Measurements from ENCODE around the gene FAM83D.

Gene FAM83D

GRCh38 chr20:38926142-38926933, at the start of gene FAM83D:
FAM83D (plus strand) TSS chr20:38926417; CDS start chr20:38926443, 26 bp downstream.
- H3K9me3 ChIP-seq (ENCODE audit: control insufficient read depth, insufficient read depth, low read length): no peaks in the 10 kb centered on the region
- H3K9ac ChIP-seq (ENCODE audit: low read depth, low read length): peak within 1 kb of the TSS; percentile 90
- peaks cover 11% of the 10 kb centered on the region for H3K4me1 ChIP-seq (ENCODE audit: insufficient read depth, low read length)
- no peaks in the 10 kb centered on the region; the same call in 1 of the 2 replicates for H3K36me3 ChIP-seq (ENCODE audit: insufficient read depth, low read length)

GRCh38 chr20:38877483-38877882, 48.7 kb upstream of the FAM83D start:
- Histone ChIP-seq H3K4me1 (ENCODE audit: insufficient read depth, low read length) (peaks cover 11% of the 10 kb centered on the region), H3K36me3 (ENCODE audit: insufficient read depth, low read length) (no peaks in the 10 kb centered on the region), H3K9ac (ENCODE audit: low read depth, low read length) (no peak overlapping the region), H3K9me3 (ENCODE audit: control insufficient read depth, insufficient read depth, low read length) (no peaks in the 10 kb centered on the region)

GRCh38 chr20:38878866-38879265, 47.4 kb upstream of the FAM83D start:
- Histone ChIP-seq H3K9me3 (ENCODE audit: control insufficient read depth, insufficient read depth, low read length) (no peaks in the 10 kb centered on the region), H3K9ac (ENCODE audit: low read depth, low read length) (no peak overlapping the region), H3K4me1 (ENCODE audit: insufficient read depth, low read length) (peaks cover 20% of the 10 kb centered on the region), H3K36me3 (ENCODE audit: insufficient read depth, low read length) (no peaks in the 10 kb centered on the region)

GRCh38 chr20:38880952-38881735, 45.1 kb upstream of the FAM83D start:
- H3K9ac ChIP-seq (ENCODE audit: low read depth, low read length): no peak overlapping the region
- H3K36me3 ChIP-seq (ENCODE audit: insufficient read depth, low read length): no peaks in the 10 kb centered on the region
- H3K4me1 ChIP-seq (ENCODE audit: insufficient read depth, low read length): peaks cover 20% of the 10 kb centered on the region
- no peaks in the 10 kb centered on the region for H3K9me3 ChIP-seq (ENCODE audit: control insufficient read depth, insufficient read depth, low read length)

- H3K9me3 ChIP-seq (ENCODE audit: control insufficient read depth, insufficient read depth, low read length): no peaks in the 10 kb centered on the region
- H3K4me1 ChIP-seq (ENCODE audit: insufficient read depth, low read length): peaks cover 20% of the 10 kb centered on the region
- no peaks in the 10 kb centered on the region for H3K36me3 ChIP-seq (ENCODE audit: insufficient read depth, low read length)
- H3K9ac ChIP-seq (ENCODE audit: low read depth, low read length): no peak overlapping the region
Observed at GRCh38 chr20:38881806-38882440, 44.3 kb upstream of the FAM83D start.

GRCh38 chr20:38882600-38882999, 43.6 kb upstream of the FAM83D start:
- H3K36me3 ChIP-seq (ENCODE audit: insufficient read depth, low read length): no peaks in the 10 kb centered on the region
- peaks cover 20% of the 10 kb centered on the region for H3K4me1 ChIP-seq (ENCODE audit: insufficient read depth, low read length)
- H3K9ac ChIP-seq (ENCODE audit: low read depth, low read length): no peak overlapping the region
- no peaks in the 10 kb centered on the region for H3K9me3 ChIP-seq (ENCODE audit: control insufficient read depth, insufficient read depth, low read length)

- no peaks in the 10 kb centered on the region for H3K9me3 ChIP-seq (ENCODE audit: control insufficient read depth, insufficient read depth, low read length)
- H3K36me3 ChIP-seq (ENCODE audit: insufficient read depth, low read length): no peaks in the 10 kb centered on the region
- H3K4me1 ChIP-seq (ENCODE audit: insufficient read depth, low read length): peaks cover 20% of the 10 kb centered on the region
- H3K9ac ChIP-seq (ENCODE audit: low read depth, low read length): no peak overlapping the region
Observed at GRCh38 chr20:38883081-38883980, 42.9 kb upstream of the FAM83D start.

GRCh38 chr20:38883981-38884733, 42.1 kb upstream of the FAM83D start:
- Histone ChIP-seq H3K4me1 (ENCODE audit: insufficient read depth, low read length) (peaks cover 20% of the 10 kb centered on the region), H3K9ac (ENCODE audit: low read depth, low read length) (no peak overlapping the region), H3K9me3 (ENCODE audit: control insufficient read depth, insufficient read depth, low read length) (no peaks in the 10 kb centered on the region), H3K36me3 (ENCODE audit: insufficient read depth, low read length) (no peaks in the 10 kb centered on the region)

- Histone ChIP-seq H3K9ac (ENCODE audit: low read depth, low read length) (no peak overlapping the region), H3K9me3 (ENCODE audit: control insufficient read depth, insufficient read depth, low read length) (no peaks in the 10 kb centered on the region), H3K4me1 (ENCODE audit: insufficient read depth, low read length) (peaks cover 20% of the 10 kb centered on the region), H3K36me3 (ENCODE audit: insufficient read depth, low read length) (no peaks in the 10 kb centered on the region)
Observed at GRCh38 chr20:38885357-38885756, 40.9 kb upstream of the FAM83D start.

GRCh38 chr20:38888059-38888831, 38.0 kb upstream of the FAM83D start:
- Histone ChIP-seq H3K36me3 (ENCODE audit: insufficient read depth, low read length) (no peaks in the 10 kb centered on the region), H3K4me1 (ENCODE audit: insufficient read depth, low read length) (peaks cover 2% of the 10 kb centered on the region), H3K9me3 (ENCODE audit: control insufficient read depth, insufficient read depth, low read length) (no peaks in the 10 kb centered on the region), H3K9ac (ENCODE audit: low read depth, low read length) (no peak overlapping the region)

- Histone ChIP-seq H3K36me3 (ENCODE audit: insufficient read depth, low read length) (no peaks in the 10 kb centered on the region), H3K9ac (ENCODE audit: low read depth, low read length) (no peak overlapping the region), H3K4me1 (ENCODE audit: insufficient read depth, low read length) (no peaks in the 10 kb centered on the region; the same call in 1 of the 2 replicates), H3K9me3 (ENCODE audit: control insufficient read depth, insufficient read depth, low read length) (no peaks in the 10 kb centered on the region)
Observed at GRCh38 chr20:38889050-38889449, 37.2 kb upstream of the FAM83D start.

GRCh38 chr20:38889792-38890496, 36.3 kb upstream of the FAM83D start:
- Histone ChIP-seq H3K4me1 (ENCODE audit: insufficient read depth, low read length) (no peaks in the 10 kb centered on the region; the same call in 1 of the 2 replicates), H3K9me3 (ENCODE audit: control insufficient read depth, insufficient read depth, low read length) (no peaks in the 10 kb centered on the region), H3K36me3 (ENCODE audit: insufficient read depth, low read length) (no peaks in the 10 kb centered on the region), H3K9ac (ENCODE audit: low read depth, low read length) (no peak overlapping the region)
